GM15510 (cell line): Measurements from ENCODE around the gene SNX3.

ENCODE experiments used
- POLR2A ChIP-seq: IDR thresholded peaks from 3 replicates; pipeline ENCODE4 v1.6.1; 2011; ENCODE audit warnings: borderline replicate concordance; ENCODE audit not compliant: insufficient read length; ENCODE audit errors: extremely low read depth

SNX3 gene

DNA sequence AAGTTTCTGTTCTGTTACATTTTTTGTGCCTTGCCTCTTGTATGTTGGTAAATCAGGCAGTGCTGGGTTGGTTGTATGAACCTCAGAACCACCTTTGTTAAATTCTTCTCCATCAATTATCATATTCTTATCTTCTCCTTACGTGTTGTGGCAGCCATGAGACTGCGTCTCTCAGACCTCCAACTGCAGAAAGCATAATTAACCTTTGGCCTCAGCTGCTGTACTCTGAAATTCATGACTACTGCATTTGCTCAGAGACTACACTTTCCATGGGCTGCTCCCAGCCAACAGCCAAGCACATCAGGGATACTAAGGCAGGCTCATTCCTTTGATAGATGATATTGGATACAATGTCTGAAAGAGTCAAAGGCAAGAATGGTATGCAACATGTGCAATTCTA is 15.1 kb upstream of the SNX3 start:
- TF ChIP-seq POLR2A = no peak

- TF ChIP-seq POLR2A = no peak
These were observed 13.7 kb upstream of the SNX3 start for GRCh38 chr6:108274546-108274945.

- TF ChIP-seq POLR2A = no peak
These were observed 8.0 kb upstream of the SNX3 start for GRCh38 chr6:108268845-108269244.

DNA sequence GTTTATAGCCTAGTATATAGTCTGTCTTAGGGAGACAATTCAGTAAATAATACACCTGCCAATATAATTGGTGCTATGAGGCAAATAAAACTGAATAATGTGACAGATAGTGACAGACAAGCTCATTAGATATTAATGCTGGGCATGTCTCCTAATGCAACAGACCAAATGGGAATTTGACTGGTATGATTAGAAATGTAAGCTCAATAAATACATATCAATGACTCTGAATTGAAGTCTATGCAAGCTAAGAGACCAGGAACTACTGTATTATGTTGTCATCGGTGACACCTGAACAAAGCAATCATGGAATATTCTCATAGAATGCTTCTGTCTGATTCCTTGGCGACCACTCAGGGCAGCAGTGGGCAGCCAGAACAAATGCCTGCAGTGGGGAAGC is 2.5 kb upstream of the SNX3 start:
- no peak for TF ChIP-seq POLR2A

DNA sequence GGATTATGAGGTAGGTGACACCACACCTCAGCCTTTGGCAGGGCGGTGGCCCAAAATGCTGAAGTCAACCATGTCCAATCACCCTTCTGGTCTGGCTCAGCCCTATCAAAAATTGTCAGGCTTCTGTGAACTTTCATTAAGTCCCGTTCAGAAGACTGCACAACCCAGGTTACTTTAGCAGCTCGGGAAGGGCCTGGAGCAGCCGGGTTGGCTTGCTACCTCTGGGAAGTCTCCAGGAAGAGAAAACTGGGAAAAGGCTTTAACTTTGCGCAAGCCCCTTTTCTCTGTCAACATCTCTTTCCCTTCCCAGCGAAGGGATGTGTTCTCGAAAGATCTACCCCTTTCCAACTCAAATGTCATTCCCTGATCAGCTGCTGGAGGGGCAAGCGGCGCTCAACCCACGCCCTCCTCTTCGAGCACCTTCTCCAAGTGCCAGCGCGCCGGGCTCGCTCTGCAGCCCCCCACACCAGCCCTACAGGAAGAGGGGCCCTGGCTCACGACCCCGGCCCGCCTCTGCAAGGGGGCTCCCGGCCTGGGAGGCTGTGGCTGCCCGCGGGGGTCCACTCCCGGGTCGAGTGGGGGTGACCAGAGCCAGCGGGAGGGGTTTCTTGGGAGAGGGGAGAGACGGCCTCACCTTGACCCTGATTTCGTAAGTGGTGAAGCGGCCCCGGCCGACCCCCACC is 573 bp downstream of the SNX3 start:
- TF ChIP-seq POLR2A = no peak

GRCh38 chr6:108254433-108255410 is 6.1 kb downstream of the SNX3 start:
- TF ChIP-seq POLR2A = no peak

DNA sequence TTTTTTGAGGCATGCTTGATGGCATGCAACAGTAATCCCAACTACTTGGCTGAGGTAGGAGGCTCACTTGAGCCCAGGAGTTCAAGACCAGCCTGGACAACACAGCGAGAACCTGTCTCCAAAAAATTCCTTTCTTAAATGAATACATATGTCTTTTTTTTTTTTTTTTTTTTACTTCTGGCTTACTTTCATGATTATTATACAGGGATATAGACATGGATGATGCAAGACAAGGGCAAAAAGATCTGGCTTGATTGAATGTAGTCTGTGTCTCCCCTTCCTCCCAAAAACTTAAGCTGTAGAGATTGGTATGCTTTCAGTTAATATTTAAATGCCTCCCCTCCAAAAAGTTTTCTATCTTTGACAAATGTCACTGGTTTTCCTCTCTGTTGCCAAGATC is 7.6 kb downstream of the SNX3 start:
- no peak for TF ChIP-seq POLR2A

DNA sequence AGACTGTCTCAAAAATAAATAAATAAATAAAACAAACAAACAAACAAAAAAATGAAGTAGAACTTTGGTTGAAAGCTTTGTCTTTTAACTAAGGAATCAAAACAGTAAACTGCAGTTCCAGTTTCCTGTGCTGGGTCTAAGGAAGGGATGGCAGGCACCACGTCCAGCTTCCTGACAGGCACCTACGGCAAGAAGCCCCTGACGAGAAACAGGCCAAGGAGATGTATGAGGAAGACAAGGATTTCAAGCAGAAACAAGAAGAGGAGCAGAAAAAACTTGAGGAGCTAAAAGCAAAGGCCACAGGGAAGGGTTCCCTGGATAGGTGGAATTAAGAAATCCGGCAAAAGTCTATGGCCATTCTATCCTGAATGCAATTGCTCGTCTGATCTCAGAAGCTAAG is 8.8 kb downstream of the SNX3 start:
- TF ChIP-seq POLR2A = no peak

DNA sequence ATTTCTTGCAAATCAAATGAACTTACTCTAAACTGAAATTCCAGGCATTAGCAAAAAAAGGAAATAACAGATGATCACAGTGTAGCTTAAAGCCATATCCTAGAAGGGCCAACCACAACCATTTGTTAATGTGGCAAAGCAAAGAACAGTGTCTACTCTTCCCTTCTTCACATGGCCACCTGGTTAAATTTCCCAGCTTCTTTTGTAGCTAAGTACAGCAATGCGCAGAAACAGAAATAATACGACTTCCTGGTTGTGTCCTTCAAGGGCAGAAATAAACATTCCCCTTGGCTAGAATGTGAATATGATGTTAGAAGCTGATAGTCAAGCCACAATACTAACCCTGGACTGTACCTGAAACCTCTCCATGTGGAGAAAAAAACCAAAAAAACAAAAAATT is 9.6 kb downstream of the SNX3 start:
- TF ChIP-seq POLR2A = no peak

GRCh38 chr6:108250240-108250866 is 10.5 kb downstream of the SNX3 start:
- no peak for TF ChIP-seq POLR2A

DNA sequence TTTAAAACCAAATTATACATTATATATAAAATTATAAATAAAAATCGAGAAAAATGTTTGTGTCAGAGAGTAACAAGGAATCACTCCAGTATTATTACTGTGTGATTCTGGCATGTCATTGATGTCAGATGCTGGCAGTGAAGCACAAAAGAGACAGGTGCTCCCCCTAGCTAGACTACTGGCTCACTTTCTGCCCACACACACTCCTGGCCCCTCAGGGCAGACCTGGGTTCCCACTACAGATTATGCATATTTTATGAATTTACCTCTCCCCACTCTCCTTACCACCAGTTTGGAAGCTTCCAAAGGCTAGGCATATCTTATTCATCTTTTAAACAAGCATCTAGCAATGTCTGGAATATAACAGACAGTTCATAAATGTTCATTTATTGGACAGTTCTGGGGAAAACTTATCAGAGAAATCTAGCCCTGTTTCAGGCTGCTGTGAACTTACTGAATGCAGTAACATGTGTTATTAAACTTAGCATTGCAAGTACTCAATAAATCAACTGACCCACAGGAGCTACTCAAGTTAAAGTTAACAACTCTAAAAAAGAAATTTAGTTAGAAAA is 12.8 kb downstream of the SNX3 start:
- TF ChIP-seq POLR2A = no peak

DNA sequence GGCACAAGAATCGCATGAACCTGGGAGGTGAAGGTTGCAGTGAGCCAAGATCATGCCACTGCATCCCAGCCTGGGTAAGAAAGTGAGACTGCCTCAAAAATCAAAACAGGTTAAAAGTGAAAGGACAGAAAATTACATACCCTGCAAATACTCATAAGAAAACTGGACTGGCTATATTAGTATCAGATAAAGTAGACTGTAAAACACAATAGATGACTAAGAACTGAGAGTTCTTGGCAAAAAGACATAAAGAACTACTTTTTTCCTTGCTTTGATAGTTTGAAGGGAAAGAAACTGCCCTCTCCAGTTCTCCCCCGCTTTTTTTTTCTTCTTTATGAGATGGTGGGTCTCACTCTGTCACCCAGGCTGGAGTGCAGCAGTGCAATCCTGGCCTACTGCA is 17.0 kb downstream of the SNX3 start:
- TF ChIP-seq POLR2A = no peak

DNA sequence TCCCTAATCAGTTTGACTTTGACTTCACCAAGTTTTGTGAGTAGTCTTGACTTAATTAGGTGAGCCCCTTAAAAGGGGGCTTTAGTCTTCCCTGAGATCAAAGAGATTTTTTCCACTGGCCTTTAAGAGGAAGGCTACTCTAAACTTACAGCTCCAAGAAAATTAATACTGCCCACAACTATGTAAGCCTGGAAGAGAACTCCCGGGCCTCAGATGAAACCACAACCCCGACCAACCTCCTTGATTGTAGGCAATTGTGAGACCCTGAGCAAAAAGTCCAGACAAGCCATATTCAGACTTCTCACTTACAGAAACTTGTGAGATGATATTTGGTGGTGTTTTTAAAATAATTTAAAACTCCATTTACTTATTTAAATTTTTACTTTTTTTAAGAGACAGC is 18.1 kb downstream of the SNX3 start:
- TF ChIP-seq POLR2A = no peak

- TF ChIP-seq POLR2A = no peak
These were observed 18.6 kb downstream of the SNX3 start for GRCh38 chr6:108242259-108242658.

- TF ChIP-seq POLR2A = no peak
These were observed 22.5 kb downstream of the SNX3 start for GRCh38 chr6:108238322-108238721.

GRCh38 chr6:108236791-108237190 is 24.0 kb downstream of the SNX3 start:
- no peak for TF ChIP-seq POLR2A

GRCh38 chr6:108235127-108235526 is 25.7 kb downstream of the SNX3 start:
- no peak for TF ChIP-seq POLR2A
